ENCODE measurements around the gene GALC.

GRCh38 chr14:87940382-87940781, 52.6 kb downstream of the GALC start:
- TF ChIP-seq CTCF (IDR thresholded peaks at IDR 0.05 in 8 of 11, conservative IDR thresholded peaks at IDR 0.05 in 3 of 11) (no peak), POLR2A (IDR thresholded peaks at IDR 0.05) (no peak)
